ENCODE measurements around the gene RIOK3. TPM values are rescaled to one million over a fixed set of nuclear protein-coding genes. Genes with fewer than 3 reads are reported as not detected.

The RIOK3 gene, protein sequence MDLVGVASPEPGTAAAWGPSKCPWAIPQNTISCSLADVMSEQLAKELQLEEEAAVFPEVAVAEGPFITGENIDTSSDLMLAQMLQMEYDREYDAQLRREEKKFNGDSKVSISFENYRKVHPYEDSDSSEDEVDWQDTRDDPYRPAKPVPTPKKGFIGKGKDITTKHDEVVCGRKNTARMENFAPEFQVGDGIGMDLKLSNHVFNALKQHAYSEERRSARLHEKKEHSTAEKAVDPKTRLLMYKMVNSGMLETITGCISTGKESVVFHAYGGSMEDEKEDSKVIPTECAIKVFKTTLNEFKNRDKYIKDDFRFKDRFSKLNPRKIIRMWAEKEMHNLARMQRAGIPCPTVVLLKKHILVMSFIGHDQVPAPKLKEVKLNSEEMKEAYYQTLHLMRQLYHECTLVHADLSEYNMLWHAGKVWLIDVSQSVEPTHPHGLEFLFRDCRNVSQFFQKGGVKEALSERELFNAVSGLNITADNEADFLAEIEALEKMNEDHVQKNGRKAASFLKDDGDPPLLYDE
- 100 to 1,000 TPM in 2 of 4 donors, 10 to 100 TPM in 2; 85.4 to 219 (median 97.0) TPM for total RNA-seq

DNA sequence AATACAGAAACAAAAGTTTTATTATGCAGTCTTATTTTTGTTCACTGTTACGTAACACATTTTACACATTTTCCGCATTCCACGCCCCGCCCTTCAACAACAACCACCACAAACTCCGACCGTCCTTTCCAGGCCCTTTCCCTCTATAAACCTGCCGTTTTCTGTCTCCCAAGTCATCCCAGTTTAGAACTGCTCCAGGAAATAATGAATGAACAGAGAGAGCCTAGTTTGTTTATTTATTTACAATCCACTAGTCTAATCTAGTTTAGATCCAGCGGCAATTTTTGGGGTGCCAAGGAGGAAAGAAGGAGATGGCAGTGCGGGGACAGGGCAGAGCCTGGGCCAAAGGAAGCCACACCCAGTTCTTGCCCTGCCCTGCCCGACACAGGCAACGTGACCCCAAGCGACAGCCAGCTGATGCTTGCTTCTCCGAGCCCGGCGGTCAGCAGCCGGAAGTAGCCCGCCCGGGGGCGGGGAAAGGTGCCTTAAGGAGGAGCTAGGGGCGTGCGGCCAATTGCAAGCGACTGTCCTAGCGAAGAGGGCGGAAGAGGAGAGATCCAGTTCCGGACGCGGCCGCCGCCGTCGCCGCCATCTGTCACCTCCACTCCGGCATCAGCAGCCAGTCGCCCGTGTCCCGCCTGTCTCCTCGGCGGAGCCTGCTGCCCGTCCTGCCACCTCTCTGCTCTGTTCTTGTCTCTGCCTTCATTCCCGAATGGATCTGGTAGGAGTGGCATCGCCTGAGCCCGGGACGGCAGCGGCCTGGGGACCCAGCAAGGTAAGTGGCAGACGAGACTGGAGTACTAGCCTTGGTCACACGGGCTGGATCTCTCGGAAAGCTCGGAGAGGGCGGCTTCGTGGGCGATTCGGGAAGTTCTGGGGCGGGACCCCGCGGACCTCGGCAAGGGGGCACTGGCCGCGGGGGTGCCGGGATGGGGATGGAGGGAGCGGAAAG is at the start of gene RIOK3:
Gene RIOK3, plus strand, starts transcription at position 560 of the 952 bp plus-strand sequence. Its CDS starts 153 bp downstream, at position 713.
- H3K4me1 ChIP-seq = peaks cover 42% of the 10 kb centered on the region

DNA sequence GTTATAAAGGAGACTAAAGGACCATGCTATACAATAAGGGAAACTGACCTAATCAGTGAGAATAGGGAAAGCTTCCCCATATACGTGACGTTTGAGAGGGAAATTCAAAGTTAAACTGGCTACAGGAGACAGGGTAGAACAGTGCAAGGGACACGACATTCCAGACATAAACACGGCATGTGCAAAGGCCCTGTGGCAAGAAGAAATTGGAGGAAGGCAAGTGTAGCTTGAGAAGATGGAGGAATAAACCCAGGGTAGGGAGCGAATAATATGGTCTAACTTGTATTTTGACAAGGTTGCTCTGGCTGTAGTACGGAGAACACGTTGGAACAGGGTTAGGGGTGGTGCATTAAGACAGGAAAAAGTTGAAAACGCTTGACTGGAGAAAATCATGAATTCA is 49.8 kb upstream of the RIOK3 start:
- Histone ChIP-seq H3K9me3 (no peaks in the 10 kb centered on the region), H3K4me3 (no peak overlapping the region), H3K27me3 (no peaks in the 10 kb centered on the region), H3K4me1 (no peaks in the 10 kb centered on the region), H3K27ac (no peak overlapping the region), H3K36me3 (no peaks in the 10 kb centered on the region)
- 92% methylated on average over 8 of the region's 8 CpGs for WGBS
- no peak for DNase-seq (ENCODE audit: low spot score in 2 of 2)
- TF ChIP-seq POLR2AphosphoS5 (IDR thresholded peaks at IDR 0.05) (no peak), EP300 (IDR thresholded peaks at IDR 0.05) (no peak), POLR2A (IDR thresholded peaks at IDR 0.05) (no peak)
- TF ChIP-seq, protein P1, sequence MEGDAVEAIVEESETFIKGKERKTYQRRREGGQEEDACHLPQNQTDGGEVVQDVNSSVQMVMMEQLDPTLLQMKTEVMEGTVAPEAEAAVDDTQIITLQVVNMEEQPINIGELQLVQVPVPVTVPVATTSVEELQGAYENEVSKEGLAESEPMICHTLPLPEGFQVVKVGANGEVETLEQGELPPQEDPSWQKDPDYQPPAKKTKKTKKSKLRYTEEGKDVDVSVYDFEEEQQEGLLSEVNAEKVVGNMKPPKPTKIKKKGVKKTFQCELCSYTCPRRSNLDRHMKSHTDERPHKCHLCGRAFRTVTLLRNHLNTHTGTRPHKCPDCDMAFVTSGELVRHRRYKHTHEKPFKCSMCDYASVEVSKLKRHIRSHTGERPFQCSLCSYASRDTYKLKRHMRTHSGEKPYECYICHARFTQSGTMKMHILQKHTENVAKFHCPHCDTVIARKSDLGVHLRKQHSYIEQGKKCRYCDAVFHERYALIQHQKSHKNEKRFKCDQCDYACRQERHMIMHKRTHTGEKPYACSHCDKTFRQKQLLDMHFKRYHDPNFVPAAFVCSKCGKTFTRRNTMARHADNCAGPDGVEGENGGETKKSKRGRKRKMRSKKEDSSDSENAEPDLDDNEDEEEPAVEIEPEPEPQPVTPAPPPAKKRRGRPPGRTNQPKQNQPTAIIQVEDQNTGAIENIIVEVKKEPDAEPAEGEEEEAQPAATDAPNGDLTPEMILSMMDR (IDR thresholded peaks at IDR 0.05) = no peak

More for the DNA sequence above, at the start of gene RIOK3:
- Histone ChIP-seq H3K27me3 (no peaks in the 10 kb centered on the region), H3K27ac (peak within 1 kb of the TSS; percentile 98), H3K4me3 (peak within 1 kb of the TSS; percentile 92), H3K9me3 (no peaks in the 10 kb centered on the region), H3K36me3 (no peaks in the 10 kb centered on the region)
- TF ChIP-seq POLR2A (IDR thresholded peaks at IDR 0.05) (peak in 1 of 2 donors; percentile 90), POLR2AphosphoS5 (IDR thresholded peaks at IDR 0.05) (peak; percentile 44 to 86 (median 54)), EP300 (IDR thresholded peaks at IDR 0.05) (no peak)
- DNase-seq (ENCODE audit: low spot score in 2 of 2) = peak; percentile 99
- under 1% methylated on average over 48 of the region's 60 CpGs for WGBS

DNA sequence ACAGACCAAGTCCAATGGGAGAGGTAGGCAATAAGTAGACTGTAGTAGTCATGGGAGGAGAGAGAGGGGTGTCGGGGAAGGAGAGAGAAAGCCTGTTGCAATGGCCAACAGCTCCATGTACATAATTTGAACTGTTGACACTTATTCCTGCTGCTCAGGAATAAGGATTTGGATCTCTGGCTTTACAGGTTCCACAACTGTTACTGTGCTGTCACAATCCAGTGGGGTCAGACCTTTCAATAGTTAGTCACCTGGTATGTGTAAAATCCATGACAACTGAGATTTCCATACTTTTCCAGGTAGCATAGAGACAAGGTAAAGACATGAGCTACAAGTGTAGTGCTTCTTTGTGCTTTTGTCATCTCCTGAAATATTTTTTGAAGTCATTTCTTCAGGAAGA is 47.5 kb upstream of the RIOK3 start:
- no peak overlapping the region for H3K27ac ChIP-seq
- no peaks in the 10 kb centered on the region for H3K36me3 ChIP-seq
- no peak for DNase-seq (ENCODE audit: low spot score in 2 of 2)
- no peaks in the 10 kb centered on the region for H3K4me1 ChIP-seq
- no peaks in the 10 kb centered on the region for H3K9me3 ChIP-seq
- no peaks in the 10 kb centered on the region for H3K27me3 ChIP-seq
- TF ChIP-seq POLR2AphosphoS5 (IDR thresholded peaks at IDR 0.05) = no peak
- TF ChIP-seq EP300 (IDR thresholded peaks at IDR 0.05) = no peak
- TF ChIP-seq, protein P1 (IDR thresholded peaks at IDR 0.05) = no peak
- TF ChIP-seq POLR2A (IDR thresholded peaks at IDR 0.05) = no peak
- 89% methylated on average over 1 of the region's 1 CpG for WGBS
- H3K4me3 ChIP-seq = no peak overlapping the region

DNA sequence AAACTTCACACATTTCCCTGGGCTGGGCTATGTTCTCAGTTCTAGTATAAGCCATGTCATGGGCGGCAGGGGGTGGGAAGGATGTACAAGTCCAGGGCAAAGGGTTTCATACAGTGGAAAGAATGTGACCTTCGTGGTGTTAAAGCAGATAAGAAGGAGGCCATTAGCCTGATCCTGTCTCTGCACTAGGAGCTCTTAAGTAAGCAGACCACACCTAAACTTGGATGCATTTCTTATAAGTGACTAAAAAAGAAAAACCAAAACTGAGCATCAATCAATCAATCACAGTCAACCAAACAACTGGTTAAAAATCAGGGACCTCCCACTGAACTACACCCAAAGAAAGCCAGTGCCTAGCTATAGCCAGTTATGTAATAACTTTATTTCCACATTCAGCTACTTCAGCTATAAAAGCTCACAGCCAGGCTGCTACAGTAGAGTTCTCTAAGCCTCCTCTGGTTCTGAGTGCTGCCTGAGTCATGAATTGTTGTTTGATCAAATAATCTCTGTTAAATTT is 46.8 kb upstream of the RIOK3 start:
- Histone ChIP-seq H3K9me3 (no peaks in the 10 kb centered on the region), H3K4me1 (no peaks in the 10 kb centered on the region), H3K27ac (no peak overlapping the region), H3K27me3 (no peaks in the 10 kb centered on the region), H3K4me3 (no peak overlapping the region), H3K36me3 (no peaks in the 10 kb centered on the region)
- 58% methylated on average over 2 of the region's 2 CpGs for WGBS
- no peak for DNase-seq (ENCODE audit: low spot score in 2 of 2)
- no peak for TF ChIP-seq POLR2AphosphoS5 (IDR thresholded peaks at IDR 0.05)
- TF ChIP-seq, protein P1 (IDR thresholded peaks at IDR 0.05) = no peak
- TF ChIP-seq EP300 (IDR thresholded peaks at IDR 0.05) = no peak
- TF ChIP-seq POLR2A (IDR thresholded peaks at IDR 0.05) = no peak

DNA sequence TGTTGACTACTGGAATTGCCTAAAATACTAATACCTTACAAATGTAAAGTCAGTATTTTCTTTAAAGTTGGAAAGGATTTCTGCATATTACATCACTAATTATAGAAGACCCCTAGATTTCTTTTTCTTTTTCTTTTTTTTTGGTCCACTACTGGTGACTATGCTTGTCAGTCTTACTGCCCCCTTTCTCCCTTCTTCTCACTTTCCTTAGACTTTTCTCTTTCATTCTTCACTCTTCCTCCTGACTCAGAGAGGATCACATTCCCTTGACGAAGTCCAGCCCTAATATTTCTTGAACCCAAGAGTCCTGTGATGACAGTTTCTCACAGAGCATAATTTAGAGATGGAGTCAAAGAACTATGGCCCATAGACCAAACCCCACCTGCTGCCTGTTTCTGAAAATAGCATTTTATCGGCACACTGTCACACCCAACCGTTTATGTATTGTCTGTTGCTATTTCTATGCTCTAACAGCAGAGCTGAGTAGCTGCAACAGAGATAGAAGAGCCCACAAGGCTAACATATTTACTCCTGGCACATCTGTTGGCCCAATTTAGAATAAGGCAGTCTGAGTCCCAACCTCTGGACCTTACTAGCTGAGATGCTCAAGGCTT is 40.6 kb upstream of the RIOK3 start:
- TF ChIP-seq, protein P1 (IDR thresholded peaks at IDR 0.05) = no peak
- TF ChIP-seq EP300 (IDR thresholded peaks at IDR 0.05) = no peak
- no peak for TF ChIP-seq POLR2A (IDR thresholded peaks at IDR 0.05)
- no peak for TF ChIP-seq POLR2AphosphoS5 (IDR thresholded peaks at IDR 0.05)
- 53% methylated on average over 3 of the region's 3 CpGs for WGBS
- Histone ChIP-seq H3K4me1 (no peaks in the 10 kb centered on the region), H3K9me3 (no peaks in the 10 kb centered on the region), H3K27me3 (no peaks in the 10 kb centered on the region), H3K4me3 (no peak overlapping the region), H3K36me3 (no peaks in the 10 kb centered on the region), H3K27ac (no peak overlapping the region)
- no peak for DNase-seq (ENCODE audit: low spot score in 2 of 2)

Data from suprapubic skin (tissue), 4 donors.